SIG-M5 treated with dmso at 0.1 percent for 504 hours (cell line): Measurements from ENCODE around the gene RERE.
"Not testable (repeated sequence)": the region's sequence is repeated elsewhere in the genome, so short reads cannot be mapped to it uniquely, and the experiment has no call there.

Experiments
- DNase-seq: peaks from one replicate; lab custom pipeline; 2025; ENCODE audit not compliant: unreplicated experiment; lab: John Stamatoyannopoulos, UW

Gene RERE

DNA sequence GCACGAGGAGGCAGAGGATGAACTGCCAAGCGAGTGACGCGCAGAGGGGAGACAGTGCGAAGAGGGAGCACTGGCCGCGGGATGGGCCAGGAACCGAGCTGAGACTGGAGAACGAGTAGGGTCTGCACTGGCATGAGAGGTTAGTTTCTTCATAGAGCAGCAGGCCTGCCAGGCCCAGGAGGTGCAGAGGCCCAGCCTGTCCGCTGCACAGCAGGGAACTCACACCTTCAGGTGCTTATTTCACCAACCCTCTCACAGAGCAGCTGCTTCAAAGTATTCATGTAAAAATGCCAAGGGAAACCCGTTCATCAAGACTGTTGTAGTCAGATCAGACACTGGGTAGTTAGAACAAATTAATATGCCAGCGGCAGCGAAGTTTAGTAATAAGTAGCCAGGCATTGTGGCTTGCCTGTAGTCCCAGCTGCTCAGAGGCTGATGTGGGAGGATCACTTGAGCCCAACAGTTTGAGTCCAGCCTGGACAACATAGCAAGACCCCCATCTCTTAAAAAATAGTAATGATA lies 355.0 kb downstream of the RERE start:
- DNase-seq, result no peak

- no peak for DNase-seq
Measured at GRCh38 chr1:8461351-8462110, 355.9 kb downstream of the RERE start.

DNA sequence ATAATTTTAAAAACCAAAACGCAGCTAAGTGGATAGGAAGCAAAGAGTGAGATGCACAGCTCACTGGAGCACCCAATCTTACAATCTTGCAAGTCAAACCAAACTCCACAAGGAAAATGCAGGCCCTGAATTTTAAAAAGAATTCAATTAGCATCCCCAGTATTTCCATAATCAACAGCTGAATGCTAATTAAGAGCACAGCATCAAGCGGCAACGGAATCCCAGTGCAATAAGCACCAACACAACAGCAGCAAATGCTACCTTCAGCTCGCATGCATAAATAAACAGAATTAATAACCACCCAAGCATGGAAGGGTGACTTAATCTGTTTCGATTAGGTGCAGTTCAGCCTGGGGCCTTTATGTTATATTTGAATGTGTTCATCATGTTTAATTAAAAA lies 356.7 kb downstream of the RERE start:
- DNase-seq, result no peak

DNA sequence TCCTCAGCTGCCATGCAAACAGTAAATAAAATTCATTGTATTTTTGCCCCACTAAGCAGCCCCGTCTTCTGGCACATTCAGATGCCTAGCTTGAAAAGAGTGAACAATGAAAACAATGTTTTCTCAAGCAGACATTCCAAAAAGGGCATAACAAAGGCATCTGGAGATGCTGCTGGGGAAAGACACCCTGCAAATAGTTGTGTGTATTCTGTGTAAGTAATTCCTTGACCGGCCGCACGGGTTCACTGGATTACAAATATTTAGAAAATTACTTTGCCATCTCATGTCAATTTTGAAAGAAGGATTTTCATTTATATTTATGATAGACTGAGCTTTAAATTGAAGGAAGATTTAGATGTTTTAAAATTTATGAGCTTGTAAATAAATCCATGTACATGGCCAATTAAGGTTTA lies 357.3 kb downstream of the RERE start:
- no peak for DNase-seq

DNA sequence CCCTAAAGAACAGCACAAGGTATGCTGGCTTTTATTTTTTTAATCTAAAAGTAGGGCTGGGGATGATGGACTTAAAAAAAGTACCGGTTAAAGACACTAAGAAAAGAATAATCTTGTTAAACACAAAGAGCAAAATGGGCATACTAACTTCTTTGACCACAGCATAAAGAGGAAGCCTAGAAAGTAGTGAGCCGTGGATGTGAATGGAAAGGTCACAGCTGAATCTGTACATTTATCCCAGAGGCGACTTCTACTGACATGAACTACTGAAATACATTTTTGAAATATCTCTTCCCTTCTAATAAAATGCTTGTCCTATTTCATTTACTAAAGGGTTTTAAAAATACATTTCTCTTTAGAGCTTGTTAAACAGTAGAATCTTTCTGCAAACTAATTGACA lies 358.8 kb downstream of the RERE start:
- no peak for DNase-seq

GRCh38 chr1:8457760-8458381 lies 359.6 kb downstream of the RERE start:
- no peak for DNase-seq

DNA sequence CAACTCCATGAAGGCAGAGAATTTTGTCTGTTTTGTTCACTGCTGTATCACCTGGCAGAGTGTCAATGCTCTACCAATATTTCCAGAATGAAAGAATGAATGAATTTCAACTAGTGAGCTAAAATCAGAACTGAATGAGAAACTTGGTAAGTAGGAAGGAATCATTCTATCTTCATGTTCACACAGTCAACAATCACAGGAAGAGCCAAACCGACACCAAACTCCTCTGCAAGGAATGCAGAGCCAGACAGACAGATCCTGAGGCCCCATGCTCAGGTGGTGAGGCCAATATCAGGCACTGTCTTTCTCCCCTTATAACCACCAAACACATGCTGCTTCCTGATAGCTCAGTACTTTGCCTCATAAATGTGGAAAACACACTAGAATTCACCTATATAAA lies 360.4 kb downstream of the RERE start:
- no peak for DNase-seq

DNA sequence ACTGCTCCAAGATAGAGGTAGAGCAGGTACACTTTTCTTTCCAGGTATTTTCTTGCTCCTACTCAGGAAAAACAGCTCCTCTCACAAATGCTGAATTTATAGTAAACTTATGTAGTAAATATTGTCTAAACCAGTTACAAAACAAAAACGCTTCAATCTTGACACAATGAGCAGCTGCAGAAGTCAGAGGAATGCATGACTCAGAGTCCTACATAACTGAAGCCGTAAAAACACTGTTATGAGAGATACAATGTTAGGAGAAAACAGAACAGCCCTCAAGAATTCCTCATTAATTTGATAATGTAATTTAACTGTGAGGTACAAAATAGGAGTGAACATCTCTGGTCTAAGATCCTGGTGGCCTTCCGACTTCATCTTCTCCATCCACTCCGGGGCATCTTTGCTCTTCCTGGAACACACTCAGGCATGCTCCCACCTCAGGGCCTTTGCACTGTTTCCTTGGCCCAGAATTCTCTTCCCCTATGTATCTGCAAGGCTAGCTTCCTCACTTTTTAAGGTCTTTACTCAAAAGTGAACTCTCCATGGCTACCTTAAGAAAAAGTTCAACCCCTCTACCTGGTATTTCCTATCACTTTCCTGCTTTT lies 361.0 kb downstream of the RERE start:
- DNase-seq, result no peak

DNA sequence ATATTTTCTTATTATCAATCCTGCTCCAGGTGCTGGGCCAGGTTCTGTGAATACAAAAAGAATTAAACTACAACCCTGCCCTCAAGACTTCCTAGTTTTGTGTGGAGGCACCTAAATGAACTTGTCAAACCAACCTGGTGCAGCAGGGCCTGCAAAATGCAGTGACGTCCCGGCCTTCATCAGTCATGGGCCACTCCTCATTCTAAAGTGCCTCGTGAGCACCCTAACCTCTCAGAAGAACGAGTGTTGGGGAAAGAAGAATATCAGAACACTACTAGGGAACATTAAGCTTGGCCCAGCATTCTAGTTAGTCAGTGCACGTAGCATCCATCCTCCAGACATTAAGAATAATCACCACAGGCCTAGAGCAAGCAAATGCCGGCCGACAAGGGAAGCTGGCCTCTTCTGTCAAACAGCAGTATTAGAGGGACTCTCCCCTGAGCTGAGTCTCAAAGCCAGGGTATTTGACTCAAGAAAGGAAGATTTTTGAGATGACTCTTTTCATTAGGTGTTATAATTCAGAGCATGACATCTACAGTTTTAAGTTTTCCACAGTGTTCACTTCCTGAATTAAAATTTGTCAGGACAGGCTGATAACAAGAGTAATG lies 361.6 kb downstream of the RERE start:
- DNase-seq, result no peak

DNA sequence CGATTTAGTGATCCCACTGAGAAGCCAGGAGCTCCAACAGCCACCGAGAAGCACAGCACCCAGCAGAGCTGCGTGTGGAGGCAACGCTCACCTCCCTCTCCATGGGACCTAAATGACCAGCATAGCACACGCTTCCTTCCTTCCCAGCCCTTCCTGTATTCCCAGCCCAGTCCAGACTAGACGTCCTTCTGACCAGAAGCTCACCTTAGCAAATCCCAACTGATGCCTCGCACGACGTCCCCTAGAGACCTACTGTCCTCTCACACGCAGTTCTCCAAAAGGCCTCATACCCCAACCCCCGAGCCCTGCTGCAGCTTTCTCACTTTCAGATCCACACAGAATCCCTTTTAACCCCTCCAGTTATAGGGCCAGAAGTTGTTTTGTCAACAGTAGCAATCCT lies 367.1 kb downstream of the RERE start:
- no peak for DNase-seq

GRCh38 chr1:8448911-8449661 lies 368.4 kb downstream of the RERE start:
- DNase-seq, result no peak

DNA sequence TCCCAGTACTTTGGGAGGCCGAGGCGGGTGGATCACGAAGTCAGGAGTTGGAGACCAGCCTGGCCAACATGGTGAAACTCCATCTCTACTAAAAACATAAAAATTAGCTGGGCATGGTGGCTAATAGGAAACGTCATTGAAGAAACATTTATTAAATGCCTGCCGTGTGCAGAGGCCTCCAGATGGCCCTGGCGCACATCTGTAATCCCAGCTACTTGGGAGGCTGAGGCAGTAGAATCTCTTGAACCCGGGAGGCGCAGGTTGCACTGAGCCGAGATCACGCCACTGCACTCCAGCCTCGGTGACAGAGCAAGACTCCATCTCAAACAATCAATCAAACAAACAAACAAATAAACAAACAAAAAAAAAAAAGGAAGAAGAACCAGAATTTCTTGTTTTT lies 368.9 kb downstream of the RERE start:
- not testable (repeated sequence) for DNase-seq

DNA sequence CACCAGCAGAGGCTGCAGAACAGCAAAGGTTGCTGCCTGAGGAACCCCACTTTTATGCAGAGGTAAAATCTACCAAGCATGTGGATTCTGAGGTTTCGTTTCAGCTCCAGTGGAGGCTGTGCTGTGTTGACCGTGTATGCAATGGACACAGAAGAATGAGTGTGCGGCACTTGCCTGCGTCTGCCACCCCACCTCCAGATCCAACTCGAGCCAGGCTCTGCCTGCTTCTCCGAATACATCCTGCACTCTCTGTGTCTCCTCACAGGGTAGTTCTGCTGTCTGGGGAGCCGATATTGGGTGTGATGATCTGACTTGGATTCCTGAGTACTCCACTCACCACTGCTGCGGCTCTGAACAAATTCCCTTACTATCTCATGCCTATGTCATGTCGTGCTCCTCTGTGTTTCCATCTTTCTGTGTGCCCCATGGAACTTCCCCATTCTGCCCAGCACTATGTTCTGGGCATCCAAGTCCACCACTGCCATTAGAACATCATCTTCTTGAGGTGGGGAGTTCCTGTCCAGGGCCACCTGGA lies 369.8 kb downstream of the RERE start:
- no peak for DNase-seq

DNA sequence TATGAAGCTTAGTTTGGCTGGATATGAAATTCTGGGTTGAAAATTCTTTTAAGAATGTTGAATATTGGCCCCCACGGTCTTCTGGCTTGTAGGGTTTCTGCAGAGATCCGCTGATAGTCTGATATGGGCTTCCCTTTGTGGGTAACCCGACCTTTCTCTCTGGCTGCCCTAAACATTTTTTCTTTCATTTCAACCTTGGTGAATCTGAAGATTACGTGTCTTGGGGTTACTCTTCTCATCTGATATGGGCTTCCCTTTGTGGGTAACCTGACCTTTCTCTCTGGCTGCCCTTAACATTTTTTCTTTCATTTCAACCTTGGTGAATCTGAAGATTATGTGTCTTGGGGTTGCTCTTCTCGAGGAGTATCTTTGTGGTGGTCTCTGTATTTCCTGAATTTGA lies 371.3 kb downstream of the RERE start:
- DNase-seq, result not testable (repeated sequence)

- no peak for DNase-seq
Measured at GRCh38 chr1:8443558-8444194, 373.8 kb downstream of the RERE start.

GRCh38 chr1:8441426-8441825 lies 376.0 kb downstream of the RERE start:
- DNase-seq, result no peak

- peak; percentile 66 for DNase-seq
Measured at GRCh38 chr1:8439015-8439702, 378.3 kb downstream of the RERE start.

DNA sequence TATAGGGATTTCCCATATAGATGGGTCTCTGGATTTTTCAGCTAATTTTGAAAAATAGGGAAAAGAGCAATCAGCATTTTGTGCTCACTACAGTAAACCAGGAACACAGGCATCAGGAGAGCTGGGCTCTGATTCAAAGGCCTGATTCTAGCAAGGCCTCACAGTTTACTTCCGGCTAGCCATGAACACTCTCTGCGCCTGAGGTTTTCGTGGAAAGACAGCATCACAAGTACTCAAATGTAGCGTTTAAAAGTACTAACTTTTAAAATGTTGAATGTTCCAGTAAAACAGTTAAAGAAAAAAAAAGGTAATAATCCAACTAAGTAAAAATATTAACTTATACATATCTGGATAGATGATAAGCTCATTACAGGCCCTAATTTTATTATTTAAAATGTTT lies 379.0 kb downstream of the RERE start:
- DNase-seq, result no peak

GRCh38 chr1:8437347-8437746 lies 380.1 kb downstream of the RERE start:
- DNase-seq, result no peak

- no peak for DNase-seq
Measured at GRCh38 chr1:8435569-8436071, 381.8 kb downstream of the RERE start.
